Nephron progenitor cell (in vitro differentiated cells): ENCODE data around the gene VWA3A.

ENCODE experiments used
- DNase-seq: peaks from one replicate; pipeline ENCODE4 v3.0.0; 2021
- H3K27ac Mint-ChIP-seq: 2 replicates; pipeline ENCODE4 v1.8.0; 2021; ENCODE audit warnings: mild to moderate bottlenecking, moderate library complexity, mixed read lengths
- H3K27me3 Mint-ChIP-seq: 2 replicates; pipeline ENCODE4 v1.8.0; 2021; ENCODE audit warnings: mild to moderate bottlenecking, low read depth, mixed read lengths; ENCODE audit not compliant: poor library complexity
- H3K36me3 Mint-ChIP-seq: 2 replicates; pipeline ENCODE4 v1.8.0; 2021; ENCODE audit warnings: low read depth, mixed read lengths
- H3K4me1 Mint-ChIP-seq: 2 replicates; pipeline ENCODE4 v1.8.0; 2021; ENCODE audit warnings: mixed read lengths
- H3K4me3 Mint-ChIP-seq: 2 replicates; pipeline ENCODE4 v1.8.0; 2021; ENCODE audit warnings: mild to moderate bottlenecking, moderate library complexity, mixed read lengths
- H3K9me3 Mint-ChIP-seq: 2 replicates; pipeline ENCODE4 v1.8.0; 2021; ENCODE audit warnings: mild to moderate bottlenecking, moderate library complexity, mixed read lengths
- TF ChIP-seq, protein P1 (sequence below): fragments of 200-600 bp; sonication (generic); IDR thresholded peaks from 2 replicates; pipeline ENCODE4 v1.5.0; 2021; ENCODE audit warnings: antibody characterized with exemption

The VWA3A gene

DNA sequence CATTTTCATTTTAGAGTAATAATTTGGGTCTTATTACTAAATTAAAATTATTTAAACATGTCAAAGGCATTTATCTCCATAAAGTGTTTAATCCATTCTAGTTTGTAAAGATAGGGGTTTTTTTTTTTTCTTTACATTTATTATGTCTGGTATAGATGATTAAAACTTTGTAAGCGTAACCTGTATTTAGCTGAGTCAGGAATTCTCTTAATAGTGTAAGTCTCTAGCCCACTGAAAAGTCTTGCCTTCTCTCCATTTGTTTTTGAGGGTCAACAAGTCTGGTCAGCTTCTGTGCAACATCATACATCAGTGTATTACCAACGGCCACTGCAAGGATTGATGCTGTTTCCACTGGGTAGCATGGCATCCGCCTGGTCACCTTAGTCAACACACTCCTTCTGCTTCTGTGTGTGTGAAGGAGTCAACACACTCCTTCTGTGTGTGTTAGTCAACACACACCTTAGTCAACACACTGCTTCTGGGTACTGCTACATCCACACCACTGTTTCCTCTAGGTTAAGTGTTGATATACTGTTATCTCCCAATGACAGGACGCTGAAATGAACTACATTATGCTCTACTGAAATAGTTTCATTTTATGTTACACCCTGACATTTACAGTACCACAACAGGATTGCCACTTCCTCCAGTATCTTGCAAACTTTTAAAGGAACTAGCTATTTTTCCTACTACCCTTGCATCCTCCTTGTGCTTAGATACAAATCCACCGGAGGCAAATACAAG is 37.3 kb upstream of the VWA3A start:
- Mint-ChIP-seq H3K4me1 (no peaks in the 10 kb centered on the region), H3K36me3 (peaks cover 10% of the 10 kb centered on the region), H3K9me3 (peaks cover 5% of the 10 kb centered on the region), H3K4me3 (no peak overlapping the region), H3K27me3 (no peaks in the 10 kb centered on the region), H3K27ac (no peak overlapping the region)
- TF ChIP-seq, protein P1, sequence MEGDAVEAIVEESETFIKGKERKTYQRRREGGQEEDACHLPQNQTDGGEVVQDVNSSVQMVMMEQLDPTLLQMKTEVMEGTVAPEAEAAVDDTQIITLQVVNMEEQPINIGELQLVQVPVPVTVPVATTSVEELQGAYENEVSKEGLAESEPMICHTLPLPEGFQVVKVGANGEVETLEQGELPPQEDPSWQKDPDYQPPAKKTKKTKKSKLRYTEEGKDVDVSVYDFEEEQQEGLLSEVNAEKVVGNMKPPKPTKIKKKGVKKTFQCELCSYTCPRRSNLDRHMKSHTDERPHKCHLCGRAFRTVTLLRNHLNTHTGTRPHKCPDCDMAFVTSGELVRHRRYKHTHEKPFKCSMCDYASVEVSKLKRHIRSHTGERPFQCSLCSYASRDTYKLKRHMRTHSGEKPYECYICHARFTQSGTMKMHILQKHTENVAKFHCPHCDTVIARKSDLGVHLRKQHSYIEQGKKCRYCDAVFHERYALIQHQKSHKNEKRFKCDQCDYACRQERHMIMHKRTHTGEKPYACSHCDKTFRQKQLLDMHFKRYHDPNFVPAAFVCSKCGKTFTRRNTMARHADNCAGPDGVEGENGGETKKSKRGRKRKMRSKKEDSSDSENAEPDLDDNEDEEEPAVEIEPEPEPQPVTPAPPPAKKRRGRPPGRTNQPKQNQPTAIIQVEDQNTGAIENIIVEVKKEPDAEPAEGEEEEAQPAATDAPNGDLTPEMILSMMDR = no peak
- no peak for DNase-seq

DNA sequence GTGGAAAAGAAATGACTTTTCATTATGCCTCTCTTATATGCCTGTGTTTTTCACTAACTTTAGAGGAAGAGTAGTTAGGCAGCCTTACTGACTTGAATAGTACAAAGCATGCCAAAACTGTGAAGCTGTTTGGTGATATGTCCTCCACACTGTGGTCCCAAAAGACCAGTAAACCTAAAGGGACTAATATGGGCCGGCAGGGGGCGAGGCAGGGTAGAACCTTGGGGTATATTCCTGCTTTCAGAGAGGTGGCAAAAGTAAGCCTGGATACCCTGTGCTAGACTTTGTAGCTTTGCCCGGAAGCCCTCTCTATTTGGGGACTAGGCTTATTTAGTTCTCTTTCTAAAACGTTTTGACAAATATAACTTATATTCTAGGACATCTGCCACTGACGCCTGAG is 36.5 kb upstream of the VWA3A start:
- H3K27me3 Mint-ChIP-seq = no peaks in the 10 kb centered on the region
- no peaks in the 10 kb centered on the region for H3K4me1 Mint-ChIP-seq
- peaks cover 10% of the 10 kb centered on the region for H3K36me3 Mint-ChIP-seq
- H3K4me3 Mint-ChIP-seq = no peak overlapping the region
- H3K27ac Mint-ChIP-seq = no peak overlapping the region
- peak; percentile 14 for DNase-seq
- TF ChIP-seq, protein P1 = peak; percentile 29
- peaks cover 5% of the 10 kb centered on the region for H3K9me3 Mint-ChIP-seq

DNA sequence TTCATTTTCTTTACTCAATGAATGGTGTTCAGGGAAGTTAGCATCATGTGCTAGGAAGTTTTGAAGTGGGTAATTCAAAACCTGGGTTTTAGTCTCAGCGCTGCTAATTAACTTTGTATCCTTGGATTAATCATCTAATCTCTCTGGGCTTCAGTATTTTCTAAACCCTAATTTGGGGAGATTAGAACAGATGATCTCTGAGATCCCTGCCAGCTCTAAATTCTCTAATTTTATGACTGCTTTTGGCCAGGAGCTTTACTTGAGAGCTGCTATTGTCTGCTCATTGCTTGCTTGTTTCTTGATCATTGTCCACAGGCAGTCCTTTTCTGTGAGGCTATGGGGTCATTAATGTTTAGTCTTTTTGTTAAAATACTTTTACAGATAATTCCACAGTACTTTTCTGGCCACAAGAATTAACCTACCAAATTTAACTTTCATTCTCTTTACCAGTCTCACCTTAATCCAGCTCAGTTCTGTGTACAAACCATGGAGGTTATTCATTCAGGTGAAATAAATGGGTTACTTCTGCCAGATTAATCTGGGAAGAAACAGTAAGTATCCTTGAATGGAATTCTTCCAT is 28.4 kb upstream of the VWA3A start:
- DNase-seq = no peak
- H3K4me3 Mint-ChIP-seq = no peak overlapping the region
- H3K4me1 Mint-ChIP-seq = no peaks in the 10 kb centered on the region
- TF ChIP-seq, protein P1 = no peak
- no peak overlapping the region for H3K27ac Mint-ChIP-seq
- H3K27me3 Mint-ChIP-seq = peaks cover 3% of the 10 kb centered on the region
- peaks cover 14% of the 10 kb centered on the region for H3K36me3 Mint-ChIP-seq
- peaks cover 18% of the 10 kb centered on the region for H3K9me3 Mint-ChIP-seq

DNA sequence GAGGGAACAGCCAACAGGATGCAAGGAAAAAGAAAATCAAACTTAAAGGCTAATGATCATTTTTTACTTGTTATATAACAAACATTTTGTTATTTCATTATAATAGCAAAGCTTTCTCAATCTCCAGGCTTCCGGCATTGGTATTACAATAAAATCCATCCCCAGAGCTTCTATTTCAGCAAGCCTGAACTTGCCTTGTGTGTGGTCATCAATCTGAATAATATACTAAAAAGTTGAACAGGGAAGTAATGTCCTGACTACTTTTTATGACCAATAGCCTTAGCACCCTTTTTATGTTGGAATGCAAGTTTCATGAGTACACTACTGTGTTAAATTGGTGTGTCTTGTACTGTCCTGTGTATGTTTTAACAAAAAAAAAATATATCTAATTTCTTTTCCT is 27.1 kb upstream of the VWA3A start:
- Mint-ChIP-seq H3K4me3 (no peak overlapping the region), H3K36me3 (peaks cover 14% of the 10 kb centered on the region), H3K27ac (no peak overlapping the region), H3K27me3 (peaks cover 3% of the 10 kb centered on the region), H3K9me3 (peaks cover 18% of the 10 kb centered on the region), H3K4me1 (no peaks in the 10 kb centered on the region)
- no peak for DNase-seq
- TF ChIP-seq, protein P1 = no peak

DNA sequence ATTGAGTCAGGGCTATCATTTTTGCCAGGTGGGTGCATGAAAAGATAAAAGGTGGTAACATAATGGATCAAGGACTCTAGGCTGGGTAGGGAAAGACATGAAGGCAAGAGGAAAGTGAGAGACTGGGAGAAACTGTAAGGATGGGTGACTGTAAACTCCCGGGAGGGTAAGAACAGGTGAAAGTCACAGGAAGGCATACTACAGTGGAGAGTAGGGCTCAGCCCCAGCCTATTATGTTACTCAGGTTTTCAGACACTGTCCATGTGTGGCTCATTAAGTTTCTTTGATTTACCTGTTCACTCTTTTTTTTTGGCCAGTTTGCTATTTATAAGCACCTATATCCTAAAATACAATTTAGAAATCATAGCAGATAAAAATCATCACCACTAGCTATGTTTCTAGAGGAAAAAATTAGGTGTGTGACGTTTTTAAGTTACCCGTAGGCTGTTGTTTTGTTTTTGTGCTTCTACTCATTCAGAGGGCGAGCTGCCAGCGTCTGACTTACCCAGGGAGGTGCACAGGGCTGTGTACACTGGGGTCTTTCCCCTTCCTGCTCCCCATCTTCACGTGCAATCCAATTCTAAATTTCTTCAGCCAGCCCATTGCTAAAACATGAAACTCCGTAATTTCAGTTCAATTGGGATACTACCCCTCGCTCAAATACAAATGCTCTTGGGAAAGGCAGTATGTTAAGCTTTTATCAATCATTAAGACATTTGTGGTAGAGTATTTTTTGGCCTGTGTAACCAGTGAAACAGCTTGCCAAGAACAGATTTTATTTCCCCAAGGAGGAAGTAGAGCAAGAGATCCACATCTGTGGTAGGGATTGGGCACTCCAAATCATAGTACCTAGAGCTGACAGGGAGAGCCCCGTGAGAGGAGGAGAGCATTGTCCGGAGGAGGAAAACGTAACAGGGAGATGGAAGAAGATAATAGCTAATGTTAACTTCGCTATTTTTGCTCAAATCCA is 21.7 kb upstream of the VWA3A start:
- Mint-ChIP-seq H3K4me3 (no peak overlapping the region), H3K27me3 (no peaks in the 10 kb centered on the region), H3K9me3 (peaks cover 18% of the 10 kb centered on the region), H3K27ac (no peak overlapping the region), H3K4me1 (no peaks in the 10 kb centered on the region), H3K36me3 (peaks cover 14% of the 10 kb centered on the region)
- TF ChIP-seq, protein P1 = no peak
- no peak for DNase-seq
